ENCODE results near the gene ATP8A2.

DNA sequence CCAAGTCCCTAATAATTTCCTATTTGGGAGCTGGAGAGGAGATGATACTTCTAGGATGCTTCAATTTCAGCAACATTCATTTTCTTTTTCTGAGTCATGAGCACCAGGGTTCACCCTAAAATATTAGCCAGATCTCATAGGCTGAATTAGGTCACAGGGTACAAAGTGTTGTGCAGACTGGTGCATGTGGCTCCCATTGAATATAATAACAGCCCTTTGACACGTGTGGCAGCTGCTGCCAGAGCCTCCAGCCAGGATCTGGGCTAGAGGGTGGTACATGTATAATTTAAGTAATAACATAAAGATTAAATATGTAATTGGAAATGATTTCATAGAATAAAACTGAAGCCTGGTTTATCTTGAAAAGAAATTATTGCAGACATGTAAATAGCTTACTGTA lies 244.9 kb downstream of the ATP8A2 start:
- TF ChIP-seq, protein P1, sequence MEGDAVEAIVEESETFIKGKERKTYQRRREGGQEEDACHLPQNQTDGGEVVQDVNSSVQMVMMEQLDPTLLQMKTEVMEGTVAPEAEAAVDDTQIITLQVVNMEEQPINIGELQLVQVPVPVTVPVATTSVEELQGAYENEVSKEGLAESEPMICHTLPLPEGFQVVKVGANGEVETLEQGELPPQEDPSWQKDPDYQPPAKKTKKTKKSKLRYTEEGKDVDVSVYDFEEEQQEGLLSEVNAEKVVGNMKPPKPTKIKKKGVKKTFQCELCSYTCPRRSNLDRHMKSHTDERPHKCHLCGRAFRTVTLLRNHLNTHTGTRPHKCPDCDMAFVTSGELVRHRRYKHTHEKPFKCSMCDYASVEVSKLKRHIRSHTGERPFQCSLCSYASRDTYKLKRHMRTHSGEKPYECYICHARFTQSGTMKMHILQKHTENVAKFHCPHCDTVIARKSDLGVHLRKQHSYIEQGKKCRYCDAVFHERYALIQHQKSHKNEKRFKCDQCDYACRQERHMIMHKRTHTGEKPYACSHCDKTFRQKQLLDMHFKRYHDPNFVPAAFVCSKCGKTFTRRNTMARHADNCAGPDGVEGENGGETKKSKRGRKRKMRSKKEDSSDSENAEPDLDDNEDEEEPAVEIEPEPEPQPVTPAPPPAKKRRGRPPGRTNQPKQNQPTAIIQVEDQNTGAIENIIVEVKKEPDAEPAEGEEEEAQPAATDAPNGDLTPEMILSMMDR (IDR thresholded peaks at IDR 0.05): no peak
- no peak for TF ChIP-seq POLR2A (IDR thresholded peaks at IDR 0.05)

Measured in testis (tissue), 2 donors.